ENCODE results near the gene PGAM4.
"Not testable (repeated sequence)": the region's sequence is repeated elsewhere in the genome, so short reads cannot be mapped to it uniquely, and the experiment has no call there.

PGAM4 gene

DNA sequence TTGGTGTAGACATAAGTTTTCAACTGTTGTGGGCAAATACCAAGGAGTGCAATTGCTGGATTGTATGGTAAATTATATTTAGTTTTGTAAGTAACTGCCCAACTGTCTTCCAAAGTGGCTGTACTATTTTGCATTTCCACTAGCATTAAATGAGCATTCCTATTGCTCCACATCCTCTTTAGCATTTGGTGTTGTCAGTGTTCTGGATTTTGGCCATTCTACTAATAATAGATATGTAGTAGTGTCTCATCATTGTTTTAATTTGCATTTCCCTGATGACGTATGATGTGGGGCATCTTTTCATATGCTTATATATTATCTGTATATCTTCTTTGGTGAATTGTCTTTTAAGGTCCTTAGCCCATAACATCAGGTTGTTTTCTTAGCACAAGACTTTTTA lies 17.3 kb downstream of the PGAM4 start:
- in situ Hi-C loops (cut with MboI; ENCODE audit: low sequenced_read_pairs, unreplicated experiment) = no loop called here
- no peak for TF ChIP-seq CTCF (IDR thresholded peaks at IDR 0.05; ENCODE audit: borderline replicate concordance, control extremely low read depth, extremely low read depth, insufficient read depth, missing control alignments)
- DNase-seq (ENCODE audit: low spot score) = no peak

DNA sequence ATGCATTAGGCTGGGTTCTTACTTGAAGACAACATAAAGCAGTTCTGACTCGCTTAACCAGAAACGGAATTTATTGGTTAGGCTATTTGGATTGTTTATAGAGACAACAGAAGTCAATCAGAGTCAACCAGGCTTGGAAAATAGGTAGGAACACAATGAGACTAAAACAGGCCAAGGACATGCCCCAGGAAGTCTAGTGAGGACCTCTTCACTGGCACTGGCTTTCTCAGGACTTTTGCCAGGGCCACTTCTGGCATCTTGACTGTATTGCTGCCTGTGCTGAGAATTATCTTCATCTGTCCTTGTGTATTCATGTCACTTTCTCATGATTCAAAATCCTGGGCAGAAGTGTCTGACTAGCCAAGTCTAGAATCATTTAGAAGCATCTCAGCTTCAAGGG lies 19.6 kb downstream of the PGAM4 start:
- TF ChIP-seq CTCF (IDR thresholded peaks at IDR 0.05; ENCODE audit: borderline replicate concordance, control extremely low read depth, extremely low read depth, insufficient read depth, missing control alignments) = no peak
- in situ Hi-C loops (cut with MboI; ENCODE audit: low sequenced_read_pairs, unreplicated experiment) = no loop called here
- no peak for DNase-seq (ENCODE audit: low spot score)

DNA sequence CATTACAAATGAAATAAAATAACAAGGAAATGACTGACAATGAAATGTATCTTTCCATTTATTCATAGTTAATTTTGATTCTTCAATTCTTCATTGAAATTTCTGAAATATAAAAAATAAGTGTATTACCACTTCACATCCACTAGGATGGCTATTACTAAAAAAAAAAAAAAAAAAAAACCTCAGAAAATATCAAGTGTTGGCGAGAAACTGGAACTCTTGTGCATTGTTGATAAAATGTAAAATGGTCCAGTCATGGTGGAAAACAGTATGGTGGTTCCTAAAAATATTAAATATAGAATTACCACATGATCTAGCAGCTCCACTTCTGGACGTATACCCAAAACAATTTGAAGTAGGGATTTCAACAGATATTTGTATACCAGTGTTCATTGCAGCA lies 22.9 kb downstream of the PGAM4 start:
- DNase-seq (ENCODE audit: low spot score) = no peak
- in situ Hi-C loops (cut with MboI; ENCODE audit: low sequenced_read_pairs, unreplicated experiment) = no loop called here

GRCh38 chrX:77945910-77946545 lies 23.4 kb downstream of the PGAM4 start:
- no peak for DNase-seq (ENCODE audit: low spot score)
- in situ Hi-C loops (cut with MboI; ENCODE audit: low sequenced_read_pairs, unreplicated experiment) = no loop called here

More for the DNA sequence above, 22.9 kb downstream of the PGAM4 start:
- TF ChIP-seq CTCF (IDR thresholded peaks at IDR 0.05; ENCODE audit: borderline replicate concordance, control extremely low read depth, extremely low read depth, insufficient read depth, missing control alignments) = no peak

GRCh38 chrX:77945031-77945430 lies 24.4 kb downstream of the PGAM4 start:
- DNase-seq (ENCODE audit: low spot score); in situ Hi-C loops (cut with MboI; ENCODE audit: low sequenced_read_pairs, unreplicated experiment): not testable (repeated sequence)

More at GRCh38 chrX:77945910-77946545, 23.4 kb downstream of the PGAM4 start:
- no peak for TF ChIP-seq CTCF (IDR thresholded peaks at IDR 0.05; ENCODE audit: borderline replicate concordance, control extremely low read depth, extremely low read depth, insufficient read depth, missing control alignments)

DNA sequence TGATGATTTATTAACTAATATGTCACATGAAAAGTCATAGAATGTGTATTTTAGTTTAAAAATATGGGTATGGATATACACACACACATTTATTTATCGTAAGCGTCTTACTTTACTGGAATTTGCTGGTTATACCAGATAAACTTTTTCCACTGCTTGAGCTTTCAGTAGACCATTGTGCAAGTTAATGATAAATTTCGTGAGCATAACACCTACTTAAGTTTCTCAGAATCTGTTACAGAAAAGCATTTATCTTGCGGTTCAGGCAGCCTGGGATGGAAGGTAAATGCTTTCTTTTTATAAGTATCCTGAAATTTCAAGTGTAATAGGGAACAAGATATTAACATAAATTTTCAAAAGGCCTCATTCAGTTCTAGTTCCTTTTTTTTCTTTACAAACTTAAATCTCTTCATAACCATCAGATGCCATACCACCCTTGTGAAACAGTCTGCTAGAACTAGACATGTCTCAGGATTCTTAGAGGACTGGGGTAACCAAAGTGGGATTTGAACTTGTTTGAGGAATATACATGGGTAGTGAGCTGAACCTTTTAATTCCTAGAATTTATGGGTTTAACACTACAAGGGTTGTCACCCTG lies 31.3 kb downstream of the PGAM4 start:
- no peak for TF ChIP-seq CTCF (IDR thresholded peaks at IDR 0.05; ENCODE audit: borderline replicate concordance, control extremely low read depth, extremely low read depth, insufficient read depth, missing control alignments)
- no peak for DNase-seq (ENCODE audit: low spot score)
- in situ Hi-C loops (cut with MboI; ENCODE audit: low sequenced_read_pairs, unreplicated experiment) = no loop called here

DNA sequence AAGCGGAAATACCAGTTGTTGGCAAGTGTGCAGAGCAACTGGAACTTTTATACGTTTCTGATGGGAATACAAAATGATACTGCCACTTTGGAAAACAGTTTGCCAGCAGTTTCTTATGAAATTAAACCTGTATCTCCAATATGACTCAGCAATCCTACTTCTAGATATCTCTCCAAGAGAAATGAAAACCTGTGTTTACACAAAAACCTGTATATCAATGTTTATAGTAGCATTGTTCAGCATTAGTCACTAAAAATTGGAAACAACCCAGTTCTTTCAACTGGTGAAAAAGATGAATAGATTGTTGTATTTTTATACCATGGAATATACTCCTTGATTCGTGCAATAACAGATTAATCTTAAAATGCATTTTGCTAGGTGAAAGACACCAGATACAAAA lies 32.1 kb downstream of the PGAM4 start:
- no peak for TF ChIP-seq CTCF (IDR thresholded peaks at IDR 0.05; ENCODE audit: borderline replicate concordance, control extremely low read depth, extremely low read depth, insufficient read depth, missing control alignments)
- DNase-seq (ENCODE audit: low spot score) = no peak
- in situ Hi-C loops (cut with MboI; ENCODE audit: low sequenced_read_pairs, unreplicated experiment) = no loop called here
